Stimulated activated CD4-positive, alpha-beta T cell treated with anti-CD3 and anti-CD28 coated beads, Interleukin-12 subunit alpha, Interleukin-12 subunit beta, amount 100 ng/mL, for 48 hours (primary cell): ENCODE data around the gene PTGDS.

Experiments
- DNase-seq, 3 donors: peaks; one replicate each; pipeline ENCODE4 v3.0.0-alpha.2; 2020; ENCODE audit warnings: low read depth in 2 of 3, low spot score in 1 of 3

The PTGDS gene

GRCh38 chr9:136957461-136957860 lies 19.8 kb upstream of the PTGDS start:
- no peak for DNase-seq

DNA sequence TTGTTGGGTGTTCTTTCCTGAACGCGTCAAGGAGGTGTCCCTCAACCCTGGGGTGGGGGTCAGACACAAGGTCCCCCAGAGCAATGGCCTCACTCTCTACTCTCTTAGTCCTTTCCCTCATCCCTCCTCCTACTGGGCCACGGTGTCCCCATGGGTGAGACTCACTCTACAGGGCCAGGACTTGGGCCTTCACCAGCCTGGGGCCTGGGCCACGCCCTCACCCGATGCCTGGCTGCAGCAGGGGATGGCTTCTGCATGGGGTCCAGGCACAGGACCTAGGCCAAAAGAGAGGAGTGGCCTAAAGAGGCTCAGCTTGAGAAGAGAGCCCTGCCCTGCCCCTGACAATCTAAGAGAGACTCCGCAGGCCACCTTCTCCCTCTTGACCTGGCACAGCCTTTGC lies 19.4 kb upstream of the PTGDS start:
- no peak for DNase-seq

GRCh38 chr9:136958473-136958872 lies 18.8 kb upstream of the PTGDS start:
- DNase-seq: no peak

GRCh38 chr9:136958898-136959850 lies 18.1 kb upstream of the PTGDS start:
- no peak for DNase-seq

DNA sequence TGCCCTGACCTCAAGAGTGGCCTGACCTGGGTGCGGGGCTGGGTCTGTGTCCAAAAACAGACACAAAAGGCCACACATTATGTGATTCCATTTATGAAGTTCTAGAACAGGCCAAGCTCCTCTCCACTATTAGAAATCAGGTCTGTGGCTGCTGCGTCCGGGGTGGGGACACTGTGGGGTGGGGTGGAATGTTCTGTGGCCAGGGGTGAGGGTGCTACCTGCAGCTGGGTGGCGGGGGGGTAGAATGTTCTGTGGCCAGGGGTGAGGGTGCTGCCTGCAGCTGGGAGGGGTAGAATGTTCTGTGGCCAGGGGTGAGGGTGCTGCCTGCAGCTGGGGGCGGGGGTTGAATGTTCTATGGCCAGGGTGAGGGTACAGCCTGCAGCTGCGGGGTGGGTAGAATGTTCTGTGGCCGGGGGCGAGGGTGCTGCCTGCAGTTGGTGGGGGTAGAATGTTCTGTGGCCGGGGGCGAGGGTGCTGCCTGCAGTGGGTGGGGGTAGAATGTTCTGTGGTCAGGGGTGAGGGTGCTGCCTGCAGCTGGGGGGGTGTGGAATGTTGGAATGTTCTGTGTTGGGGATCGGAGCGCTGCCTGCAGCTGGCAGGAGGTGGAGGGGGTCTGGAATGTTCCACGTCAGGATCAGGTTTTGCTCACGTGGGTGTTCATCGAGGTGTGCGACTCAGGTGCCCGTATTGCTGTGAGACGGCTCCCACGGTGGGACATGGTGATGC lies 16.9 kb upstream of the PTGDS start:
- no peak for DNase-seq

GRCh38 chr9:136960938-136961275 lies 16.4 kb upstream of the PTGDS start:
- no peak for DNase-seq

- DNase-seq: no peak
Measured at GRCh38 chr9:136961279-136962065, 15.8 kb upstream of the PTGDS start.

DNA sequence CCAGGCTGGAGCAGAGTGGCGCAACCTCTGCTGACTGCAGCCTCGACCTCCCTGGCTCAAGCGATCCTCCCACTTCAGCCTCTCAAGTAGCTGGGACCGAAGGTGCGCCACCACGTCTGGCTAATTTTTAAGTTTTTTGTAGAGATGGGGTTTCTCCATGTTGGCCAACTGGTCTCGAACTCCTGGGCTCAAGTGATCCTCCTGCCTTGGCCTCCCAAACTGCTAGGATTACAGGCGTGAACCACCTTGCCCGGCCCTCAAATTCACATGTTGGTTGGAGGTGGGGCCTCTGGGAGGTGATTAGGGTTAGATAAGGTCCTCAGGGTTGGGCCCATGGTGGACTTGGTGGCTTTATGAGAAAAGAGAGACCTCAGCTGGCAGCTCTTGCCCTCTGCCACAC lies 15.1 kb upstream of the PTGDS start:
- no peak for DNase-seq

DNA sequence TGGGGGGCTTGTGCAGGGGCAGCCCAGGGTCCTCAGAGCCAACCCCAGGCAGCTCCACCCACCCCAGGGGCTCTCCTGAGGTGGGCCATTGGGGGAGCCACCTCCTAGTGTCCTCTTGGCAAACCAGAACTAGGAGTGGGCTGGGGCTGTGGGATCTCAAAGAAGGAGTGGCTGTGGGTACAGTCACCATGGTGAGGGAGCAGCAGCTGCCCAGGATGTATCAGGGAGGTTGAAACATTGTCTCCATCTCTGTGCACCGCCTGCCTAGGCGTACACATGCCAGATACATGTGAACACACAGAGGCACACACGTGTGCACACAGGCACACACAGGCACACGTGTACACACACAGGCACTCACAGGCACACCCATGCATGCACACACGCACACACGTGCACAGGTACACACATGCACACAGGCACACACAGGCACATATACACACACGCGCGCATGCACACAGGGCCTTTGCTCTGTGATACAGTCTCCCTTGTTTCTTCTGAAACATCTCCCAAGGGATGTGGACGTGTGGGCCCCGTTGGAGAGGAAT lies 14.5 kb upstream of the PTGDS start:
- DNase-seq: no peak

- no peak for DNase-seq
Measured at GRCh38 chr9:136963341-136963740, 14.0 kb upstream of the PTGDS start.

DNA sequence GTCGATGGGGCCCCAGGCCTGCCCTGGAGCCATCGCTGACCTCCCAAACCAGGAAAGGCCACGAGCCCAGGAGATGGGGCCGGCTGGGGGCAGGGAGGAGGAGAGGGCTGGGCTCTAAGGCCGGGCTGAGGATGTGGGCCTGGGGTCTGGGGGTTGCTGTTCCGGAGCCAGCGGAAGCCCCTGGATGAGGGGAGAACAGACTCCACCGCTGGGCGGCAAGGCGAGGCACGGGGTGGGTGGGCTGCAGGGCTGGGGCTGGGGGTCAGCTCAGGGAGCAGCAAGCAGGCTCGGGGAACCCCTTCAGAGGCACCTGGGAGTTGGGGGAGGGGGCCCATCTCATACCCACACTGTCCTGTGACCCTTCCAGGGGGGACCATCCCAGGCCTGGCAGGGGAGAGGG lies 13.6 kb upstream of the PTGDS start:
- no peak for DNase-seq

DNA sequence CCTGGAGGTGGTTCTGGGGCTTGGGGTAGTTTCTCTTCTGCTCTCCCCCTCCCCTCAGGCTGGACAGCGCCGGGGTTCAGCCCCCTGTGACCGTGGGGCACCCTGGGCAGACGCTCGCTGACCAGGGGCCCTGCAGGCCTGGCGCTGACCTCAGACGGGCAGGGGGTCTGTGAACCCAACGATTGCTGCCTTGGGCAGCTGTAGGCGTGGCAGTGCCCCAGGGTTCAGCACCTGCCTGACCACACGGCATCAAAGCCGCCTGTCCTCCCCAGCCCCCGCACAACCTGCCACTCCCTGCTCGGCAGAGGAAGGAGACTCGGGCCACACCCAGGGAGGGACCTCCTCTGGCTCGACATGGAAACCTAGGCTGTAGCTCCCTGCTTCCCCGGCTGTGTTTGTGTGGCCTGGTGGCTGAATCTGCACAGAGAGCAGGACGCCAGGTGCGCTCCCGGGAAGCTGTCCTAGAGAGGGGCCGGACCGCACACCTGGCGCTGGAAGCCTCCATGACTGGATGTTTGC lies 13.1 kb upstream of the PTGDS start:
- no peak for DNase-seq

- no peak for DNase-seq
Measured at GRCh38 chr9:136964833-136965422, 12.4 kb upstream of the PTGDS start.

DNA sequence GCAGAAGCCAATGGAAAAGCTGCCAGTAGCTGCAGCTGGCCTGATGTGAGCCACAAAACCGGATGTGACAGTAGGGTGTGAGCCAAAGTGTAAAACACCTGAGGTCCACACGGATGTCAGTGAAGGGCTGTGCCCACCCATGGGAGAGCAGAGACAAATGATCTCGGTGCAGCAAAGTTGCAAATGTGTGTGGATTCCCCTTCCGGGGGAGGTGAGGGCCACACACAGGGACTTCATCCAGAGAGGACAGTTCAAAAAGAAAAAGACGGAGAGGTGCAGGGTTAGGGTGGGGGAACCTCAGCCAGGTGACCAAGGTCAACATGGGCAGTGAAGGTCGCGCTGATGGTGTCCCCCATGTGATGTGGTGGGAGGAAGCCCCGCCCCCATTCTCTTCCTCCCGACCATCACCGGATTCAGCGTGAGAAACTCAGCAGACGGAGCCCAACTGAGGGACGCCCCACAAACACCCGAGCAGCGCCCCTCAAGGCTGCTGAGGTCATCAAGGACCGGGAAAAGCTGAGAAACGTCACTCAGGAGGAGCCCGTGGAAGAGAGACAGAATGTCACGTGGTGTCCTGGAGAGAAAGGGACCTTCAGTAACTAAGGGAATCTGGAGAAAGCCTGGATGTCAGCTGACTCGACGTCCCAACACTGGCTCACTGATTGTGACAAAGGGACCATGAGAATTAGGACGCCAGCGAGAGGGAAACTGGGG lies 11.4 kb upstream of the PTGDS start:
- no peak for DNase-seq

- no peak for DNase-seq
Measured at GRCh38 chr9:136968333-136969127, 8.8 kb upstream of the PTGDS start.

DNA sequence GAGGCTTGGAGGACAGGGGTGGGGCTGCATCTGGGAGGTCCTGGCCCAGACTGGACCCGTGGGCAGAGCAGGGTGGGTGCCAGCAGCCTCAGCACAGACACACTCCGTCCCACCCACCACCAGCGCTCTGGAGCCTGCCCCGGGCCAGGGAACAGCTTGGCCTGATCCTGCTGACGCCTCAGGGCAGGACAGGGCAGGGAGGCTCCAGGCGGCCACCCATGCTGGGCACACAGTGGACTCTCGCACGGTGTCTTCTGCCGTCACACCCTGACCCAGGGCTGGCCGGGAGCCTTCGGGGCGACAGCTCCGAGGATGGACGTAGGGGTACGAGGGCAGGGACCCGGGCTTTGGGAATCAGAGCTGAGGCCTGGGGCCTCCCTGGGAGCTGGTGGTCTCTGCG lies 8.2 kb upstream of the PTGDS start:
- DNase-seq: no peak

GRCh38 chr9:136969774-136970173 lies 7.5 kb upstream of the PTGDS start:
- DNase-seq: no peak

DNA sequence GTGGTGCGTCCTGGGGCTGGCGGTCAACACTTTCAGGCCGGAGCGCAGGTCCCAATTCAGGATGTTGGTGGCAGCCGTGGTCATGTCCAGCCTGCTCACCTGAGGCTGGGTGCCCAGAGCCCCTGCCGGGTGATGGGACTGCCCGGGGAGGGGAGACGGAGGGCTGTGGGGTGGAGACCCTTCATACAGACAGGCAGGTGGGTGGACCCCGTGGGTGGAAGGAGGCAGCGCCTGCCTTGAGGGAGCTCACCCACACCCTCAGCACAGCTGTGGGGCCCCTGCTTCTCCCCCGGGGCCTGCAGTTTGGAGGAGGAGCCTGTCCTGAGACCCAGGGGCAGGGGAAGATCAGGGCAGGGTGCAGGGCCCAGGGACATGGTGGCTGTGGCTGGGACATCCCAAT lies 6.9 kb upstream of the PTGDS start:
- no peak for DNase-seq

GRCh38 chr9:136971746-136972145 lies 5.6 kb upstream of the PTGDS start:
- DNase-seq: no peak
